Suprapubic skin (tissue), 4 donors: ENCODE results near the gene LGR4. TPM values are rescaled to one million over a fixed set of nuclear protein-coding genes. Genes with fewer than 3 reads are reported as not detected.
A peak's percentile ranks its signal among the peaks of the same experiment; 100 is the strongest.

Source experiments
- DNase-seq, 2 donors: peaks; one replicate each; pipeline ENCODE4 v3.0.0-alpha.2; 2019; ENCODE audit warnings: low spot score in 2 of 2
- H3K27ac ChIP-seq: fragments of 200-600 bp; sonication (generic); one replicate; pipeline ENCODE4 v1.5.1; 2019
- H3K27me3 ChIP-seq: fragments of 200-600 bp; sonication (generic); one replicate; pipeline ENCODE4 v1.5.1; 2019
- H3K36me3 ChIP-seq: fragments of 200-600 bp; sonication (generic); one replicate; pipeline ENCODE4 v1.5.1; 2019
- H3K4me1 ChIP-seq: fragments of 200-600 bp; sonication (generic); one replicate; pipeline ENCODE4 v1.5.1; 2019
- H3K4me3 ChIP-seq: fragments of 200-600 bp; sonication (generic); one replicate; pipeline ENCODE4 v1.5.1; 2019; ENCODE audit warnings: mild to moderate bottlenecking
- H3K9me3 ChIP-seq: fragments of 200-600 bp; sonication (generic); one replicate; pipeline ENCODE4 v1.5.1; 2019
- CTCF ChIP-seq, 2 donors: fragments of 200-600 bp in 1 of 2; fragments of 450-650 bp in 1 of 2; sonication (generic) in 1 of 2; IDR thresholded peaks; one replicate each; pipeline ENCODE4 v1.5.1; 2016 to 2019; ENCODE audit warnings: antibody characterized with exemption in 2 of 2, mild to moderate bottlenecking in 1 of 2, moderate library complexity in 1 of 2
- EP300 ChIP-seq: sonication (generic); formaldehyde crosslinking; IDR thresholded peaks from one replicate; pipeline ENCODE4 v1.6.1; 2017; ENCODE audit warnings: antibody characterized with exemption
- POLR2A ChIP-seq, 2 donors: fragments of 450-650 bp; IDR thresholded peaks; one replicate each; pipeline ENCODE4 v1.6.1; 2017; ENCODE audit warnings: antibody characterized with exemption in 2 of 2, mild to moderate bottlenecking in 2 of 2, moderate library complexity in 2 of 2
- POLR2AphosphoS5 ChIP-seq, 3 donors: sonication (generic); formaldehyde crosslinking; IDR thresholded peaks; one replicate each; pipeline ENCODE4 v1.6.1; 2017; ENCODE audit warnings: antibody characterized with exemption in 3 of 3
- WGBS: methylation state at CpG from one replicate; pipeline ENCODE4 v1.1.5; 2018; 5-methylcytosine and 5-hydroxymethylcytosine counted together
- total RNA-seq, 4 donors: library from RNA; depleted of rRNA; stranded (reverse); fragments of >200 nt; gene quantifications; one replicate each; pipeline ENCODE4 v1.1.0, GENCODE V29; 2016

LGR4 gene
- total RNA-seq, 4 donors from 2014 or later = 54.7 to 143 (median 66.4) TPM

GRCh38 chr11:27390318-27391295 is 82.0 kb downstream of the LGR4 start:
- 87% methylated on average over 6 of the region's 6 CpGs for WGBS
- TF ChIP-seq POLR2A (IDR thresholded peaks at IDR 0.05) = no peak
- TF ChIP-seq POLR2AphosphoS5 (IDR thresholded peaks at IDR 0.05) = no peak
- no peak for TF ChIP-seq EP300
- no peak for TF ChIP-seq CTCF (IDR thresholded peaks at IDR 0.05)
- H3K4me3 ChIP-seq = no peak overlapping the region
- no peaks in the 10 kb centered on the region for H3K36me3 ChIP-seq
- H3K9me3 ChIP-seq = no peaks in the 10 kb centered on the region
- H3K27me3 ChIP-seq = no peaks in the 10 kb centered on the region
- H3K4me1 ChIP-seq = peaks cover 62% of the 10 kb centered on the region
- no peak overlapping the region for H3K27ac ChIP-seq
- no peak for DNase-seq

DNA sequence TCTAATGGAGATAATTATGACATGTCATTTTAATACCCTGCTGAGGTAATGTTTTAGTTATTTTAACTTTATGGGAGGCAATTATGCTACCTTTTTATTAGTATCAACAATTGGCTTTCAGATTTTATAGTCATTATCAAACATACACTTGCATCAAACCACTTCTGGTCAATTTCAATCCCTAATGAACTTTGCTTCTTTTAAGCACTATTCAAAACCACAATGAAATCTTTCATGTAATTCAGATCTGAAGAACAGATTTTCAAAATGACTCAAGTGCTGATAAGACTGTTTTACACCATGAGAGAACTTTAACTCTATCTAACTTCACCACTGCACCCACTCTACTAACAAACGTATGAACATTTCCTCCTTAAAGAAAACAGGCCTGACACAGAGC is 83.7 kb downstream of the LGR4 start:
- no peak for DNase-seq
- Histone ChIP-seq H3K27ac (no peak overlapping the region), H3K4me1 (peaks cover 50% of the 10 kb centered on the region), H3K27me3 (no peaks in the 10 kb centered on the region), H3K9me3 (no peaks in the 10 kb centered on the region), H3K36me3 (peaks cover 4% of the 10 kb centered on the region), H3K4me3 (no peak overlapping the region)
- 60% methylated on average over 1 of the region's 1 CpG for WGBS
- no peak for TF ChIP-seq EP300
- TF ChIP-seq POLR2A (IDR thresholded peaks at IDR 0.05) = no peak
- TF ChIP-seq POLR2AphosphoS5 (IDR thresholded peaks at IDR 0.05) = no peak
- no peak for TF ChIP-seq CTCF (IDR thresholded peaks at IDR 0.05)

DNA sequence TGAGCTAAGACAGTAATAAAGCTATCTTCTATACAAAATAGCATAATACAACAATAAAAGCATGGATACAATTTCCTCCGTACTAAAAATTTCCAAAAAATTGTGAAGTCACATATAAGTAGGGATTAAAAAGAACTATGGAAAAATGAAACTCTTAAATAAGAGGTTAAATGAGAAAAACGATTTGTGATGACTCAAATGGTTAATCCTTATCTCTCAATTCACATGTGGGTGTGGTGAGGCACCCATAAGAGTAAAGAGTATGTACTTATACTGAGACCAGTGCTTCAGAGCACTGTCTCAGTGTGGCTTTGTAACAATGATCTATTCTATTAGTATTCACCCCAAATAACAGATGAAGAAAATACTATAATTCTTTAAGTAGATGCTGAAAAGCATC is 84.6 kb downstream of the LGR4 start:
- TF ChIP-seq EP300 = no peak
- no peak for TF ChIP-seq POLR2A (IDR thresholded peaks at IDR 0.05)
- no peak for TF ChIP-seq POLR2AphosphoS5 (IDR thresholded peaks at IDR 0.05)
- TF ChIP-seq CTCF (IDR thresholded peaks at IDR 0.05) = no peak
- Histone ChIP-seq H3K4me1 (peaks cover 42% of the 10 kb centered on the region), H3K9me3 (no peaks in the 10 kb centered on the region), H3K27ac (no peak overlapping the region), H3K27me3 (no peaks in the 10 kb centered on the region), H3K36me3 (peaks cover 4% of the 10 kb centered on the region), H3K4me3 (no peak overlapping the region)
- DNase-seq = no peak
- 17% methylated on average over 2 of the region's 2 CpGs for WGBS

- 39% methylated on average over 2 of the region's 2 CpGs for WGBS
- no peak for TF ChIP-seq POLR2AphosphoS5 (IDR thresholded peaks at IDR 0.05)
- no peak for TF ChIP-seq EP300
- no peak for TF ChIP-seq POLR2A (IDR thresholded peaks at IDR 0.05)
- TF ChIP-seq CTCF (IDR thresholded peaks at IDR 0.05) = no peak
- no peak for DNase-seq
- Histone ChIP-seq H3K4me3 (no peak overlapping the region), H3K27me3 (no peaks in the 10 kb centered on the region), H3K4me1 (peaks cover 36% of the 10 kb centered on the region), H3K9me3 (no peaks in the 10 kb centered on the region), H3K36me3 (peaks cover 4% of the 10 kb centered on the region), H3K27ac (no peak overlapping the region)
These were observed 85.2 kb downstream of the LGR4 start for GRCh38 chr11:27387362-27387761.

DNA sequence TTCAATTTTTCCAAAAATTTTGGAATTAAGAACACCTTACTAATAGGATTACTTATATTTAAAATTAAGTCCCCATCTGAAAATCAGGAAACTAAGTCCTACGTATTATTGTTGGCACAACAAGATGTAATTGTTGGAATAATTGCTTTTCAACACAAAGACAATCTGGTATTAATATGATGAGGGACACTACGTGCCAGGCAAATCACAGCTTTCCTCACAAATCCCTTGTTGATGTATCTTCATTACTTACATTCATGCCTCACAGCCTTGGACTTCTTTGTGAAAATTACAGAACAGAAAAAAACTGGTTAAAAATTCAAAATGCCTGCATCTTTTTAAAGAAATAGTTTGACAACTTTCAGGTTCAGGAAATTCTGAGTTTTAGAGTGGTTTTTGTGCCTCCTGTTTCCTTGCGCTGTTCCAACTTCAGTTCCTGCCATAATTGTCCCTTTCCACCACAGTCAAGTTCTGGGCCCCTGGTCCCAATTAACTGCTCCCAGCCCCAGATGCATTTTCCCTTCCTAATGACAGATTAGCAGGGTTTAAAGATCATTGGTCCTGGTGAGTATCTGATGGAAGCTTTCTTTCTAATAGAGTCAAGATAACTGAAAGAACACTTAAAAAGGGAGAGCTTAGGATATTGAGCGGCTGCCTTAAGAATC is 86.3 kb downstream of the LGR4 start:
- Histone ChIP-seq H3K36me3 (peaks cover 12% of the 10 kb centered on the region), H3K27ac (peak overlapping the region; percentile 8), H3K9me3 (no peaks in the 10 kb centered on the region), H3K27me3 (no peaks in the 10 kb centered on the region), H3K4me3 (no peak overlapping the region), H3K4me1 (peaks cover 28% of the 10 kb centered on the region)
- TF ChIP-seq POLR2AphosphoS5 (IDR thresholded peaks at IDR 0.05) = no peak
- TF ChIP-seq CTCF (IDR thresholded peaks at IDR 0.05) = no peak
- TF ChIP-seq EP300 = no peak
- no peak for TF ChIP-seq POLR2A (IDR thresholded peaks at IDR 0.05)
- DNase-seq = no peak
- 77% methylated on average over 4 of the region's 4 CpGs for WGBS
